ENCODE results near the gene MRPL33. TPM values are rescaled to one million over a fixed set of nuclear protein-coding genes. Genes with fewer than 3 reads are reported as not detected.

The MRPL33 gene
- polyA plus RNA-seq (2013, experiment 1 of 2) = 295 TPM
- polyA plus RNA-seq (2013, experiment 2 of 2) = 307 TPM

DNA sequence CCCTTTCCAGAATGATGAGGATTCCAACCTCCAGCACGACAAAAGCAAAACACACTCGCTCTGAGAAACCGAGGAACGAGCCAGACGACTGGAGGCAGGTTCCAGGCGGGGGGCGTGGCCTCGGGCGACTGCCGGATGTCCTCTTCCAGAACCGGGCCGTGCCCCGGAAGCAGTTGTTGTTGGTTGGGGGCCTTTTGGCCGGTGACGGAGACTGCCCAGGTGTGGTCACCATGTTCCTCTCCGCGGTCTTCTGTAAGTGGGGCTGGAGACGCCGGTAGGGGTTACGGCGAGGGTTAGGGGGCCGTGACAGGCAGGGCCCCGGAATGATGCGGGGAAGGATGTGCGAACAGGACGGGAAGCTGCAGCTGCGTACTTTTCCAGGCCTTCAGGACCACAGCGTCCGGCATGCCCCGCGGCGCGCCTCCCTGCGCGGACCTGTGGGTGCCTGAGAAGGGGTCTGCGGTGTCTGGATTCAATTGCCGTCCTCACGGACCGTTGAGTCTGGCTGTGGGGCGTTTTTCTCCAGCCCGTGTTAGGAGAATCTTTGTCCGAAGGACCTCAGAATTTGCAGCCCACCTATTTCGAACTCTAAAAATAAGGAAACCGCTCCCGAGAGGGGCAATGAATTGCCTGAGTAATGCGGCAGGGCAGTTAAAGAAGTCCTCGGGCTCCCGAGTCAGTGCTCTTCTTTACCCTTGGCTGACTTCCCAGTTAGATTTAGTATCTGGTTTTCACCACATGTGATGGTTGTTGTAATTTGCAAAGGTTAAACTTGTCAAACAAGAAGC is at the start of gene MRPL33:
Gene MRPL33, plus strand, starts transcription at position 172 of the 788 bp plus-strand sequence. Its CDS starts 59 bp downstream, at position 231.
- H3K4ac ChIP-seq (ENCODE audit: low read depth in 1 of 2, low read length in 2 of 2) = peak within 1 kb of the TSS; percentile 90 to 98
- peak; percentile 91 for DNase-seq
- H3K4me3 ChIP-seq (ENCODE audit: insufficient read depth in 1 of 2, low read depth in 1 of 2, low read length in 2 of 2) = peak within 1 kb of the TSS; percentile 90 to 94
- peak within 1 kb of the TSS; percentile 94 for H4K91ac ChIP-seq (ENCODE audit: low read length)
- H3K23ac ChIP-seq (ENCODE audit: low read length in 2 of 2) = peak within 1 kb of the TSS in 1 of 2 experiments; percentile 73
- peak within 1 kb of the TSS; percentile 96 for H4K8ac ChIP-seq (ENCODE audit: low read length)
- peak within 1 kb of the TSS; percentile 75 for H2AK5ac ChIP-seq (ENCODE audit: low read length, severe bottlenecking)
- H3K14ac ChIP-seq (ENCODE audit: low read length in 2 of 2) = peak within 1 kb of the TSS in 1 of 2 experiments; percentile 95
- H3K79me1 ChIP-seq (replicated peaks; ENCODE audit: low read length, poor library complexity, severe bottlenecking) = peaks cover 2% of the 10 kb centered on the region
- H2BK15ac ChIP-seq (ENCODE audit: low read depth, poor library complexity, severe bottlenecking) = peak within 1 kb of the TSS; percentile 86
- H3K18ac ChIP-seq (ENCODE audit: low read depth in 1 of 2, low read length in 2 of 2) = peak within 1 kb of the TSS; percentile 94 to 100
- H2BK120ac ChIP-seq (ENCODE audit: low read depth, low read length) = peak within 1 kb of the TSS; percentile 93
- H3K9ac ChIP-seq (ENCODE audit: low read length) = peak within 1 kb of the TSS; percentile 97
- WGBS = under 1% methylated on average over 45 of the region's 48 CpGs
- H3K27me3 ChIP-seq (ENCODE audit: control insufficient read depth in 1 of 2, insufficient read depth in 1 of 2, low read length in 2 of 2) = peaks cover 0 to 7% of the 10 kb centered on the region in 2 experiments
- peaks cover 3 to 22% of the 10 kb centered on the region in 2 experiments for H3K36me3 ChIP-seq (ENCODE audit: control insufficient read depth in 1 of 2, insufficient read depth in 2 of 2, low read depth in 1 of 2, low read length in 2 of 2)
- peak within 1 kb of the TSS; percentile 65 for H3K4me2 ChIP-seq (ENCODE audit: low read length, poor library complexity, severe bottlenecking)
- H2AFZ ChIP-seq (ENCODE audit: low read depth, low read length) = peak within 1 kb of the TSS; percentile 79
- peaks cover 4% of the 10 kb centered on the region for H3K4me1 ChIP-seq (ENCODE audit: control insufficient read depth, insufficient read depth, low read depth, low read length)
- H2BK5ac ChIP-seq (ENCODE audit: low read depth, low read length, poor library complexity, severe bottlenecking) = peak within 1 kb of the TSS; percentile 93
- peak within 1 kb of the TSS; percentile 97 for H3K27ac ChIP-seq (ENCODE audit: low read length, poor library complexity, severe bottlenecking)
- H2BK12ac ChIP-seq (ENCODE audit: low read length in 2 of 2) = peak within 1 kb of the TSS in 1 of 2 experiments; percentile 93
- no peaks in the 10 kb centered on the region for H3K9me3 ChIP-seq (ENCODE audit: control insufficient read depth, low read length)

DNA sequence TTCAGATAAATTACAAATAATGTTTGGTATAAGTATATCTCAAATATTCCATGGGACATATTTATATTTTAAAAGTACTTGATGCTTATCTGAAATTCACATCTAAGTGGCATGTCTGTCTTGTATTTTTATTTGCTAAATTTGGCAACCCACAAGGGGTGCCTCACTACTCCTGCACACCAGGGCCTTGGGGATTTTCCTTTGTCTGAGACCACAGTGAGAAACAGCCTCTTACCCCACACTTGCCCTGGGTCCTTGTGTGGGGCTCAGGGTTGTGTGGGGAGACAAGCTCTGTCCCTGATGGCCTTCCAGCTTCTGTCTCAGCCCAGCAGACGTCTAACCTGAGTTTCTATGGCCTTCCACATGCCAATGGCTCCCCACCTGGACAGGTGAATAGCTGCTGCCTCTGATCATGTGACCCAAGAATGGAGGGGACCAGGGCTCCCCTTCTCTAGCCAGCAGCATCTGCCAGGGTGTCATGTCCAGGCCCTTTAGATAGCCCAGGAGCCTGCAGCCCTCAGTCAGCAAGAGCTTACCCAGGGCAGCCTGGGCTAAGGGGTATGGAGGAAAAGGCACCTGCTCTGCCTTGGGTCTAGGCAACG is 49.5 kb upstream of the MRPL33 start:
- Histone ChIP-seq H4K8ac (ENCODE audit: low read length) (no peak overlapping the region), H3K4me2 (ENCODE audit: low read length, poor library complexity, severe bottlenecking) (no peak overlapping the region), H4K91ac (ENCODE audit: low read length) (no peak overlapping the region), H3K4me3 (ENCODE audit: insufficient read depth in 1 of 2, low read depth in 1 of 2, low read length in 2 of 2) (no peak overlapping the region), H3K4ac (ENCODE audit: low read depth in 1 of 2, low read length in 2 of 2) (peak overlapping the region in 1 of 2 experiments; percentile 71), H3K4me1 (ENCODE audit: control insufficient read depth, insufficient read depth, low read depth, low read length) (peaks cover 20% of the 10 kb centered on the region), H3K36me3 (ENCODE audit: control insufficient read depth in 1 of 2, insufficient read depth in 2 of 2, low read depth in 1 of 2, low read length in 2 of 2) (no peaks in the 10 kb centered on the region), H2AFZ (ENCODE audit: low read depth, low read length) (no peak overlapping the region), H3K18ac (ENCODE audit: low read depth in 1 of 2, low read length in 2 of 2) (no peak overlapping the region), H3K79me1 (replicated peaks; ENCODE audit: low read length, poor library complexity, severe bottlenecking) (no peaks in the 10 kb centered on the region), H2BK5ac (ENCODE audit: low read depth, low read length, poor library complexity, severe bottlenecking) (no peak overlapping the region), H2BK12ac (ENCODE audit: low read length in 2 of 2) (peak overlapping the region in 1 of 2 experiments; percentile 12), H3K9me3 (ENCODE audit: control insufficient read depth, low read length) (no peaks in the 10 kb centered on the region), H2BK120ac (ENCODE audit: low read depth, low read length) (no peak overlapping the region), H3K27ac (ENCODE audit: low read length, poor library complexity, severe bottlenecking) (no peak overlapping the region), H3K9ac (ENCODE audit: low read length) (no peak overlapping the region), H3K23ac (ENCODE audit: low read length in 2 of 2) (no peak overlapping the region), H3K27me3 (ENCODE audit: control insufficient read depth in 1 of 2, insufficient read depth in 1 of 2, low read length in 2 of 2) (no peaks in the 10 kb centered on the region), H3K14ac (ENCODE audit: low read length in 2 of 2) (peak overlapping the region in 1 of 2 experiments; percentile 56), H2AK5ac (ENCODE audit: low read length, severe bottlenecking) (peak overlapping the region; percentile 28), H2BK15ac (ENCODE audit: low read depth, poor library complexity, severe bottlenecking) (no peak overlapping the region)
- WGBS = 84% methylated on average over 2 of the region's 2 CpGs
- DNase-seq = no peak

DNA sequence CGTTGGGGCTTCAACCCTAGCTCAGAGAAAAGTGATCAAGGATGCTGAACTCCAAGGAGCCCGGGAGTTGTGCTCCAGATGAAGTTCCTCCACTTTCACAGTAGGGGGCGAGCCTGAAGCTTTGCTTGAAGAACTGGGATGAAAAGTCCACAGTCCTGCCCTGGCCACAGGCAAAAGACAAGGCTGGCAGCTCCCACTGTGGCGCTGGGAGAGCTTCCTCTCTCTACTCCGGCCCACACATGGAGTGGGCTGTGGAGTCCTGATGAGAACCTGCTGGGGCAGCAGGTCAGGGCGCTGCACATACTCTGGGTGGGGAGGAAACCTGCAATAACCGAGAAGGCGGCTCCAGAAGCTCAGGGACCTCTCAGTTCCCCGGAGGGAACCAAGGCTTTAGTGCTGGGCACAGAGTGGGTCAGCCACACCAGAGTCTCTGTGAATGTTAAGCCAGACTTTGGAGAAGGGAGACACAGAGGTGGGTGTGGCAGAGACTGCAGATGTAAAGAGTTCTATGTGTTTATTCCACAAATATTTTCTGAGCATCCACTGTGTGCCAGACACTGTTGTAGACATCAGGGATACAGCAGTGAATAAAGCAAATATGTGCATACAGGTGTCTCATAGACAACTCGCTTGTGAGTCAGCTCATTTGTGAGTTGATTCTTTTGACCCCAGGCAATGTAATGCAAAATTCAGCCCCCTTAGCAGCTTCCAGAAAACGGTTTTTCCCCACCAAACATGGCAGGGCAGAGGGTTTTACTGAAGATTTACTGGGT is 48.0 kb upstream of the MRPL33 start:
- H2BK5ac ChIP-seq (ENCODE audit: low read depth, low read length, poor library complexity, severe bottlenecking) = no peak overlapping the region
- no peak overlapping the region for H3K23ac ChIP-seq (ENCODE audit: low read length in 2 of 2)
- no peaks in the 10 kb centered on the region for H3K79me1 ChIP-seq (replicated peaks; ENCODE audit: low read length, poor library complexity, severe bottlenecking)
- H3K27ac ChIP-seq (ENCODE audit: low read length, poor library complexity, severe bottlenecking) = no peak overlapping the region
- no peak overlapping the region for H4K8ac ChIP-seq (ENCODE audit: low read length)
- no peak overlapping the region for H2BK15ac ChIP-seq (ENCODE audit: low read depth, poor library complexity, severe bottlenecking)
- H2BK12ac ChIP-seq (ENCODE audit: low read length in 2 of 2) = peak overlapping the region in 1 of 2 experiments; percentile 81
- peak overlapping the region in 1 of 2 experiments; percentile 54 for H3K18ac ChIP-seq (ENCODE audit: low read depth in 1 of 2, low read length in 2 of 2)
- no peak overlapping the region for H2BK120ac ChIP-seq (ENCODE audit: low read depth, low read length)
- peak overlapping the region; percentile 84 for H2AK5ac ChIP-seq (ENCODE audit: low read length, severe bottlenecking)
- H2AFZ ChIP-seq (ENCODE audit: low read depth, low read length) = no peak overlapping the region
- no peak overlapping the region for H3K4me2 ChIP-seq (ENCODE audit: low read length, poor library complexity, severe bottlenecking)
- peaks cover 26% of the 10 kb centered on the region for H3K4me1 ChIP-seq (ENCODE audit: control insufficient read depth, insufficient read depth, low read depth, low read length)
- H3K4ac ChIP-seq (ENCODE audit: low read depth in 1 of 2, low read length in 2 of 2) = no peak overlapping the region
- no peak overlapping the region for H3K14ac ChIP-seq (ENCODE audit: low read length in 2 of 2)
- no peak overlapping the region for H4K91ac ChIP-seq (ENCODE audit: low read length)
- peak overlapping the region; percentile 51 for H3K9ac ChIP-seq (ENCODE audit: low read length)
- no peaks in the 10 kb centered on the region for H3K9me3 ChIP-seq (ENCODE audit: control insufficient read depth, low read length)
- H3K27me3 ChIP-seq (ENCODE audit: control insufficient read depth in 1 of 2, insufficient read depth in 1 of 2, low read length in 2 of 2) = no peaks in the 10 kb centered on the region
- no peaks in the 10 kb centered on the region for H3K36me3 ChIP-seq (ENCODE audit: control insufficient read depth in 1 of 2, insufficient read depth in 2 of 2, low read depth in 1 of 2, low read length in 2 of 2)
- peak; percentile 76 for DNase-seq
- WGBS = 47% methylated on average over 10 of the region's 11 CpGs
- no peak overlapping the region for H3K4me3 ChIP-seq (ENCODE audit: insufficient read depth in 1 of 2, low read depth in 1 of 2, low read length in 2 of 2)
